HCT116 (cell line): ENCODE measurements around the gene AAMDC. TPM values are rescaled to one million over a fixed set of nuclear protein-coding genes. Genes with fewer than 3 reads are reported as not detected.

ENCODE experiments used
- ATAC-seq: fragments of 200-7000 bp; cut with Tn5 transposase; 2 replicates; pipeline ENCODE4 v1.9.1; 2020; ENCODE audit warnings: mild to moderate bottlenecking, moderate library complexity
- BruUV-seq: library from RNA; stranded (reverse); fragments of 400-500 nt; replicated peaks from 2 replicates; lab custom pipeline; 2021; lab: Mats Ljungman, UMichigan
- CTCF ChIA-PET: fragments of 300-600 bp; sonication (Branson Sonifier 250); formaldehyde crosslinking; loops from one replicate; lab custom pipeline; 2021; ENCODE audit warnings: antibody characterized with exemption; lab: Charles Lee
- POLR2A ChIA-PET: fragments of 300-600, 350-600 bp; sonication (Branson Sonifier 250); formaldehyde crosslinking; loops from one replicate; lab custom pipeline; 2021; ENCODE audit warnings: antibody characterized with exemption; lab: Charles Lee
- RAD21 ChIA-PET, 2 experiments: fragments of 300-600 bp; sonication (Branson Sonifier 250); formaldehyde crosslinking; loops; one replicate each; lab custom pipeline; 2023; ENCODE audit warnings: low total read pairs in 2 of 2; ENCODE audit not compliant: uncharacterized antibody in 2 of 2, unreplicated experiment in 2 of 2, low non-redundant PET in 1 of 2; lab: Charles Lee
- DNase-seq: peaks from one replicate; pipeline ENCODE4 v3.0.0-alpha.2; 2010; ENCODE audit warnings: low read depth, low spot score
- H2AFZ ChIP-seq: fragments of 200-600 bp; shearing (Covaris generic), sonication (generic); 2 replicates; pipeline ENCODE4 v1.6.1; 2017; ENCODE audit warnings: low read depth, mixed run types, mixed read lengths, antibody characterized with exemption, low read length; ENCODE audit not compliant: poor library complexity, severe bottlenecking
- H3K27ac ChIP-seq: 2 replicates; pipeline ENCODE4 v1.5.1; 2012; ENCODE audit warnings: low read depth, low read length
- H3K27me3 ChIP-seq: fragments of 200-600 bp; sonication (generic); 2 replicates; pipeline ENCODE4 v1.6.1; 2016; ENCODE audit warnings: mixed run types, low read length, mixed read lengths; ENCODE audit not compliant: insufficient read depth
- H3K36me3 ChIP-seq, 2 experiments: fragments of 200-500 bp in 1 of 2; fragments of 200-600 bp in 1 of 2; sonication (Bioruptor generic) in 1 of 2; sonication (generic) in 1 of 2; 2 replicates each; pipeline versions ENCODE4 v1.5.1 to v1.6.1; 2014 to 2016; ENCODE audit warnings: low read length in 2 of 2, inconsistent platforms in 1 of 2, mixed read lengths in 1 of 2, mixed run types in 1 of 2; ENCODE audit not compliant: insufficient read depth in 2 of 2, control insufficient read depth in 1 of 2
- H3K4me1 ChIP-seq, 2 experiments: fragments of 200-600 bp in 1 of 2; sonication (generic) in 1 of 2; 2 replicates each; pipeline versions ENCODE4 v1.5.1 to v1.6.1; 2012 to 2017; ENCODE audit warnings: low read length in 2 of 2, inconsistent platforms in 1 of 2, mild to moderate bottlenecking in 1 of 2, mixed read lengths in 1 of 2, mixed run types in 1 of 2, moderate library complexity in 1 of 2; ENCODE audit not compliant: insufficient read depth in 2 of 2, control insufficient read depth in 1 of 2
- H3K4me2 ChIP-seq: fragments of 200-600 bp; sonication (generic); 2 replicates; pipeline ENCODE4 v1.6.1; 2017; ENCODE audit warnings: mixed run types, low read length, mixed read lengths
- H3K4me3 ChIP-seq, 2 experiments: fragments of 200-600 bp in 1 of 2; sonication (generic) in 1 of 2; replicated peaks in 1 of 2; 2 replicates each; pipeline ENCODE4 v1.5.1; 2011 to 2016; ENCODE audit warnings: low read length in 2 of 2, control low read depth in 1 of 2, low read depth in 1 of 2, mild to moderate bottlenecking in 1 of 2, mixed read lengths in 1 of 2, mixed run types in 1 of 2
- H3K79me2 ChIP-seq: fragments of 200-600 bp; sonication (generic); 2 replicates; pipeline ENCODE4 v1.6.1; 2017; ENCODE audit warnings: mild to moderate bottlenecking, mixed run types, low read length, moderate library complexity, mixed read lengths; ENCODE audit not compliant: insufficient read depth
- H3K9ac ChIP-seq: fragments of 200-600 bp; sonication (generic); 2 replicates; pipeline ENCODE4 v1.6.1; 2016; ENCODE audit warnings: low read length, mixed read lengths
- H3K9me2 ChIP-seq: fragments of 200-600 bp; sonication (generic), shearing (Covaris generic); 2 replicates; pipeline ENCODE4 v1.6.1; 2017; ENCODE audit warnings: mixed run types, mild to moderate bottlenecking, moderate library complexity; ENCODE audit not compliant: insufficient read depth
- H3K9me3 ChIP-seq, 2 experiments: fragments of 200-500 bp in 1 of 2; fragments of 200-600 bp in 1 of 2; sonication (Bioruptor generic) in 1 of 2; sonication (generic) in 1 of 2; 2 replicates each; pipeline ENCODE4 v1.6.1; 2014 to 2017; ENCODE audit warnings: low read length in 2 of 2, mixed read lengths in 2 of 2, inconsistent platforms in 1 of 2, low read depth in 1 of 2, mild to moderate bottlenecking in 1 of 2, mixed run types in 1 of 2, moderate library complexity in 1 of 2; ENCODE audit not compliant: control insufficient read depth in 1 of 2, insufficient read depth in 1 of 2
- H4K20me1 ChIP-seq: fragments of 200-600 bp; sonication (generic), shearing (Covaris generic); 2 replicates; pipeline ENCODE4 v1.6.1; 2017; ENCODE audit warnings: mixed run types, mild to moderate bottlenecking, moderate library complexity; ENCODE audit not compliant: insufficient read depth
- ATF3 ChIP-seq: IDR thresholded peaks from 2 replicates; pipeline ENCODE4 v1.6.1; 2012
- CBX3 ChIP-seq: IDR thresholded peaks from 2 replicates; pipeline ENCODE4 v1.6.1; 2012; ENCODE audit warnings: low read depth
- CEBPB ChIP-seq: IDR thresholded peaks from 2 replicates; pipeline ENCODE4 v1.6.1; 2012; ENCODE audit warnings: low read depth
- CTCF ChIP-seq, 3 experiments: fragments of 200-600 bp in 1 of 3; sonication (generic) in 1 of 3; IDR thresholded peaks in 2 of 3; conservative IDR thresholded peaks in 1 of 3; 2 replicates each; pipeline ENCODE4 v1.5.1; 2012 to 2017; ENCODE audit warnings: low read depth in 2 of 3, low read length in 2 of 3, antibody characterized with exemption in 1 of 3, borderline replicate concordance in 1 of 3, control low read depth in 1 of 3, mild to moderate bottlenecking in 1 of 3, mixed read lengths in 1 of 3, mixed run types in 1 of 3, moderate library complexity in 1 of 3; ENCODE audit not compliant: insufficient read depth in 1 of 3
- ELF1 ChIP-seq: IDR thresholded peaks from 2 replicates; pipeline ENCODE4 v1.6.1; 2012; ENCODE audit warnings: low read depth, borderline replicate concordance
- EZH2 ChIP-seq: fragments of 200-600 bp; sonication (generic); IDR thresholded peaks from 2 replicates; pipeline ENCODE4 v1.6.1; 2017; ENCODE audit warnings: antibody characterized with exemption, mixed run types
- EZH2phosphoT487 ChIP-seq: fragments of 200-600 bp; IDR thresholded peaks from 2 replicates; pipeline ENCODE4 v1.6.1; 2018; ENCODE audit warnings: antibody characterized with exemption, borderline replicate concordance
- FOSL1 ChIP-seq: IDR thresholded peaks from 2 replicates; pipeline ENCODE4 v1.6.1; 2012; ENCODE audit warnings: low read depth
- JUND ChIP-seq: IDR thresholded peaks from 2 replicates; pipeline ENCODE4 v1.6.1; 2012
- POLR2A ChIP-seq: IDR thresholded peaks from 2 replicates; pipeline ENCODE4 v1.7.0; 2011; ENCODE audit warnings: borderline replicate concordance; ENCODE audit not compliant: insufficient read depth, insufficient read length; ENCODE audit errors: extremely low read depth
- POLR2AphosphoS5 ChIP-seq: IDR thresholded peaks from 2 replicates; pipeline ENCODE4 v1.6.1; 2011; ENCODE audit warnings: mild to moderate bottlenecking, low read depth, low read length, moderate library complexity
- SIN3A ChIP-seq: IDR thresholded peaks from 2 replicates; pipeline ENCODE4 v1.6.1; 2012; ENCODE audit warnings: low read depth
- SP1 ChIP-seq: IDR thresholded peaks from 2 replicates; pipeline ENCODE4 v1.6.1; 2012; ENCODE audit warnings: low read depth
- SRF ChIP-seq: IDR thresholded peaks from 2 replicates; pipeline ENCODE4 v1.6.1; 2012; ENCODE audit warnings: low read depth
- TCF7L2 ChIP-seq: IDR thresholded peaks from 2 replicates; pipeline ENCODE4 v1.7.0; 2011; ENCODE audit warnings: borderline replicate concordance, inconsistent platforms; ENCODE audit not compliant: insufficient read depth, insufficient read length; ENCODE audit errors: extremely low read depth
- YY1 ChIP-seq: IDR thresholded peaks from 2 replicates; pipeline ENCODE4 v1.6.1; 2011; ENCODE audit warnings: low read length, low read depth, moderate library complexity, mild to moderate bottlenecking; ENCODE audit not compliant: insufficient replicate concordance; ENCODE audit errors: extremely low read depth
- ZBTB33 ChIP-seq: IDR thresholded peaks from 2 replicates; pipeline ENCODE4 v1.6.1; 2011; ENCODE audit warnings: mild to moderate bottlenecking, low read length, moderate library complexity; ENCODE audit not compliant: insufficient replicate concordance; ENCODE audit errors: extremely low read depth
- ZNF274 ChIP-seq: fragments of 200-500 bp; sonication (Bioruptor generic); IDR thresholded peaks from 2 replicates; pipeline ENCODE4 v1.6.1; 2014; ENCODE audit warnings: mild to moderate bottlenecking, low read depth, low read length, inconsistent platforms
- intact Hi-C: fragments of 100-400 bp; cut with micrococcal nuclease; formaldehyde crosslinking; loops from 2 replicates; pipeline ENCODE4 v1.10.0; 2022
- total RNA-seq: library from RNA; stranded (reverse); gene quantifications from one replicate; pipeline ENCODE4 v1.2.1, GENCODE V29; 2021; ENCODE audit not compliant: unreplicated experiment

The AAMDC gene
- total RNA-seq, 1 experiment from 2014 or later: 11.2 TPM

- Histone ChIP-seq H3K27me3 (no peaks in the 10 kb centered on the region), H3K4me2 (no peak overlapping the region), H3K9ac (no peak overlapping the region), H3K4me1 (no peaks in the 10 kb centered on the region), H4K20me1 (no peaks in the 10 kb centered on the region), H3K79me2 (no peaks in the 10 kb centered on the region), H3K9me3 (peaks cover 0 to 3% of the 10 kb centered on the region in 2 experiments; a peak in 1 of 4 replicates), H3K4me3 (no peak overlapping the region), H2AFZ (no peak overlapping the region)
- ChIA-PET RAD21 (no interaction called here), POLR2A (no interaction called here)
- intact Hi-C loops: no loop called here
- ATAC-seq: no peak
- no TSS peak for BruUV-seq
- TF ChIP-seq POLR2A: no peak
- no peak for TF ChIP-seq CBX3
- no peak for TF ChIP-seq YY1
- TF ChIP-seq ZNF274: no peak
- no peak for TF ChIP-seq TCF7L2
- no peak for TF ChIP-seq ATF3
- no peak for TF ChIP-seq ELF1
- no peak for TF ChIP-seq CTCF (IDR thresholded peaks at IDR 0.05 in 2 of 3, conservative IDR thresholded peaks at IDR 0.05 in 1 of 3; ENCODE audit: borderline replicate concordance in 1 of 3, insufficient read depth in 1 of 3, low read depth in 2 of 3, low read length in 2 of 3)
- no peak for TF ChIP-seq SIN3A
- TF ChIP-seq SRF: no peak
- no peak for TF ChIP-seq SP1
- TF ChIP-seq EZH2: no peak
- TF ChIP-seq ZBTB33: no peak
- TF ChIP-seq POLR2AphosphoS5: no peak
- no peak for TF ChIP-seq EZH2phosphoT487
- no peak for TF ChIP-seq JUND
- no peak for TF ChIP-seq FOSL1
- TF ChIP-seq CEBPB: no peak
- TF ChIP-seq, all 23 proteins: peak for 0
- CTCF ChIA-PET: no interaction called here
- no peak for DNase-seq
- H3K36me3 ChIP-seq: no peaks in the 10 kb centered on the region
- no peaks in the 10 kb centered on the region for H3K9me2 ChIP-seq
- no peak overlapping the region for H3K27ac ChIP-seq
These were observed 12.4 kb downstream of the AAMDC start for GRCh38 chr11:77833302-77833701.
